Measurements from ENCODE around the gene ZNF154. TPM values are rescaled to one million over a fixed set of nuclear protein-coding genes. Genes with fewer than 3 reads are reported as not detected.

Gene ZNF154
- total RNA-seq, 1 experiment from 2014 or later, result 20.0 TPM

DNA sequence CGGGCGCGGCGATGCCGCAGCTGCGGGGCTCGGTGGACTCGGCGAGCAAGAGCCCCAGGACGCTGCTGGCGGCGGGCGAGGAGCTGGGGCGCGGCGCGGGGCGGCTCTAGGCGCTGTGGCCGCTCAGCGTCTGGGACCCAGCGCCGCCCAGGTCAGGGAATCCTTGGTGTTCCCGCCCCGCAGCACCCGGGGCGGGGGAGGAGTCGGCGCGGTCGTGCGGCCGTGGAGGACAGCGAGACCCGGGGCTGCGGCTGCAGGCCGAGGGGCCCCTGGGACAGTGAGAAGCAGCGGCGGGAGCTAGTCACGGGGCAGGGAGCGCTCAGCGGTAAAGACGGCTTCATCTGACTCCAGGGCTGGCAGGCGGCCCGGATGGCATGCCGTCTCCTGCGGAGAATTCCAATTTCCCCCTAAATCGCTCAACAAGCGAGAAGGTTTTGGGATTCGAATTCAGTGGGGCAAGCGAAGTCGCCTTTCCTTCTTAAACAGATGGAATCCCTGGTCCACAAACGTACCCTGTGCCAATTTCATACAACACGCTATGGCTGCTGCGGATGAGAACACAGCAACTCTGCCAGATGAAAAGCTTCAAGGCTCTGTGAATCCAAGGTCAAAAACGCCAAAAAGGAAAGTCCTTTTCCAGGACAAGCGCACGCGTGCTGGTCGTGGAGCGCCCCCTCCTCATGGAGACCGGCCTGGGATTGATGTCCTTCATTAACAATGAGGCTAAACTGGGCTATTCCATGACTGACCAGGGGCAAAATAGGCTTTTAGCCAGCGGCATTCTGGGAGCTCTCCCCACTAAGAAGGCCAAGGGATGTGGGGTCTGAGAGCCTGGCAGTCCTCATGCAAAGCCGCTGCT, 44.5 kb downstream of the ZNF154 start (continued):
- TF ChIP-seq PRRX2 (CRISPR knock-in tag; IDR thresholded peaks at IDR 0.05), result no peak
- no peak for TF ChIP-seq ZNF396 (CRISPR knock-in tag; IDR thresholded peaks at IDR 0.05; ENCODE audit: borderline replicate concordance)
- TF ChIP-seq ZSCAN18 (CRISPR knock-in tag; IDR thresholded peaks at IDR 0.05), result no peak
- peak; percentile 50; the same call in 1 of the 2 replicates for TF ChIP-seq ZBTB21 (CRISPR knock-in tag; IDR thresholded peaks at IDR 0.05; ENCODE audit: borderline replicate concordance)
- TF ChIP-seq, protein P1, sequence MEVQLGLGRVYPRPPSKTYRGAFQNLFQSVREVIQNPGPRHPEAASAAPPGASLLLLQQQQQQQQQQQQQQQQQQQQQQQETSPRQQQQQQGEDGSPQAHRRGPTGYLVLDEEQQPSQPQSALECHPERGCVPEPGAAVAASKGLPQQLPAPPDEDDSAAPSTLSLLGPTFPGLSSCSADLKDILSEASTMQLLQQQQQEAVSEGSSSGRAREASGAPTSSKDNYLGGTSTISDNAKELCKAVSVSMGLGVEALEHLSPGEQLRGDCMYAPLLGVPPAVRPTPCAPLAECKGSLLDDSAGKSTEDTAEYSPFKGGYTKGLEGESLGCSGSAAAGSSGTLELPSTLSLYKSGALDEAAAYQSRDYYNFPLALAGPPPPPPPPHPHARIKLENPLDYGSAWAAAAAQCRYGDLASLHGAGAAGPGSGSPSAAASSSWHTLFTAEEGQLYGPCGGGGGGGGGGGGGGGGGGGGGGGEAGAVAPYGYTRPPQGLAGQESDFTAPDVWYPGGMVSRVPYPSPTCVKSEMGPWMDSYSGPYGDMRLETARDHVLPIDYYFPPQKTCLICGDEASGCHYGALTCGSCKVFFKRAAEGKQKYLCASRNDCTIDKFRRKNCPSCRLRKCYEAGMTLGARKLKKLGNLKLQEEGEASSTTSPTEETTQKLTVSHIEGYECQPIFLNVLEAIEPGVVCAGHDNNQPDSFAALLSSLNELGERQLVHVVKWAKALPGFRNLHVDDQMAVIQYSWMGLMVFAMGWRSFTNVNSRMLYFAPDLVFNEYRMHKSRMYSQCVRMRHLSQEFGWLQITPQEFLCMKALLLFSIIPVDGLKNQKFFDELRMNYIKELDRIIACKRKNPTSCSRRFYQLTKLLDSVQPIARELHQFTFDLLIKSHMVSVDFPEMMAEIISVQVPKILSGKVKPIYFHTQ (CRISPR knock-in tag; IDR thresholded peaks at IDR 0.05), result no peak
- TF ChIP-seq, protein P2, sequence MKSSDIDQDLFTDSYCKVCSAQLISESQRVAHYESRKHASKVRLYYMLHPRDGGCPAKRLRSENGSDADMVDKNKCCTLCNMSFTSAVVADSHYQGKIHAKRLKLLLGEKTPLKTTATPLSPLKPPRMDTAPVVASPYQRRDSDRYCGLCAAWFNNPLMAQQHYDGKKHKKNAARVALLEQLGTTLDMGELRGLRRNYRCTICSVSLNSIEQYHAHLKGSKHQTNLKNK (CRISPR knock-in tag; IDR thresholded peaks at IDR 0.05), result no peak
- no peak for TF ChIP-seq ZNF219 (CRISPR knock-in tag; IDR thresholded peaks at IDR 0.05; ENCODE audit: borderline replicate concordance)
- no peak for TF ChIP-seq NR1H2 (CRISPR knock-in tag; IDR thresholded peaks at IDR 0.05)
- 0 out of 2 replicates have a peak, but pooled peaks have one; percentile 6 for TF ChIP-seq ZNF512 (CRISPR knock-in tag; IDR thresholded peaks at IDR 0.05; ENCODE audit: borderline replicate concordance)
- TF ChIP-seq ZNF121 (CRISPR knock-in tag; IDR thresholded peaks at IDR 0.05), result 0 out of 2 replicates have a peak, but pooled peaks have one; percentile 12
- TF ChIP-seq CTCF (IDR thresholded peaks at IDR 0.05), result no peak
- TF ChIP-seq FOXK1 (CRISPR knock-in tag; IDR thresholded peaks at IDR 0.05), result no peak
- peak; percentile 64 for TF ChIP-seq HMGXB4 (CRISPR knock-in tag; IDR thresholded peaks at IDR 0.05)
- TF ChIP-seq ESRRA (CRISPR knock-in tag; IDR thresholded peaks at IDR 0.05; ENCODE audit: borderline replicate concordance), result peak; percentile 59; the same call in 1 of the 2 replicates
- no peak for TF ChIP-seq SOX15 (CRISPR knock-in tag; IDR thresholded peaks at IDR 0.05)
- no peak; the same call in 1 of the 2 replicates for TF ChIP-seq E2F5 (CRISPR knock-in tag; IDR thresholded peaks at IDR 0.05)
- TF ChIP-seq GABPB1 (CRISPR knock-in tag; IDR thresholded peaks at IDR 0.05), result no peak
